ENCODE results near the gene SDK1.

Gene SDK1

GRCh38 chr7:3564231-3564630 is 263.2 kb downstream of the SDK1 start:
- no peak for DNase-seq
- H3K4me2 ChIP-seq (ENCODE audit: low read length, poor library complexity, severe bottlenecking), result no peak overlapping the region
- no peaks in the 10 kb centered on the region for H3K9me3 ChIP-seq (ENCODE audit: control insufficient read depth, low read length)
- 95% methylated on average over 2 of the region's 3 CpGs for WGBS
- H3K14ac ChIP-seq (ENCODE audit: low read length in 2 of 2), result no peak overlapping the region
- no peaks in the 10 kb centered on the region for H3K27me3 ChIP-seq (ENCODE audit: control insufficient read depth in 1 of 2, insufficient read depth in 1 of 2, low read length in 2 of 2)
- no peak overlapping the region for H2BK5ac ChIP-seq (ENCODE audit: low read depth, low read length, poor library complexity, severe bottlenecking)
- H3K4me3 ChIP-seq (ENCODE audit: insufficient read depth in 1 of 2, low read depth in 1 of 2, low read length in 2 of 2), result no peak overlapping the region
- peaks cover 7% of the 10 kb centered on the region for H3K79me1 ChIP-seq (replicated peaks; ENCODE audit: low read length, poor library complexity, severe bottlenecking)
- H2BK12ac ChIP-seq (ENCODE audit: low read length in 2 of 2), result no peak overlapping the region
- H3K27ac ChIP-seq (ENCODE audit: low read length, poor library complexity, severe bottlenecking), result no peak overlapping the region
- H2AK5ac ChIP-seq (ENCODE audit: low read length, severe bottlenecking), result no peak overlapping the region
- H3K9ac ChIP-seq (ENCODE audit: low read length), result no peak overlapping the region
- H3K36me3 ChIP-seq (ENCODE audit: control insufficient read depth in 1 of 2, insufficient read depth in 2 of 2, low read depth in 1 of 2, low read length in 2 of 2), result no peaks in the 10 kb centered on the region
- H3K4ac ChIP-seq (ENCODE audit: low read depth in 1 of 2, low read length in 2 of 2), result no peak overlapping the region
- H3K4me1 ChIP-seq (ENCODE audit: control insufficient read depth, insufficient read depth, low read depth, low read length), result peaks cover 3% of the 10 kb centered on the region
- no peak overlapping the region for H3K18ac ChIP-seq (ENCODE audit: low read depth in 1 of 2, low read length in 2 of 2)
- no peak overlapping the region for H4K8ac ChIP-seq (ENCODE audit: low read length)
- no peak overlapping the region for H2BK15ac ChIP-seq (ENCODE audit: low read depth, poor library complexity, severe bottlenecking)
- H2BK120ac ChIP-seq (ENCODE audit: low read depth, low read length), result no peak overlapping the region
- no peak overlapping the region for H3K23ac ChIP-seq (ENCODE audit: low read length in 2 of 2)
- no peak overlapping the region for H4K91ac ChIP-seq (ENCODE audit: low read length)
- H2AFZ ChIP-seq (ENCODE audit: low read depth, low read length), result no peak overlapping the region

- no peak overlapping the region for H3K23ac ChIP-seq (ENCODE audit: low read length in 2 of 2)
- no peak for DNase-seq
- peaks cover 4% of the 10 kb centered on the region for H3K9me3 ChIP-seq (ENCODE audit: control insufficient read depth, low read length)
- H3K27me3 ChIP-seq (ENCODE audit: control insufficient read depth in 1 of 2, insufficient read depth in 1 of 2, low read length in 2 of 2), result no peaks in the 10 kb centered on the region
- no peaks in the 10 kb centered on the region for H3K36me3 ChIP-seq (ENCODE audit: control insufficient read depth in 1 of 2, insufficient read depth in 2 of 2, low read depth in 1 of 2, low read length in 2 of 2)
- peaks cover 2% of the 10 kb centered on the region for H3K79me1 ChIP-seq (replicated peaks; ENCODE audit: low read length, poor library complexity, severe bottlenecking)
- no CpG with 5 or more reads among the region's 1 CpG for WGBS
- no peak overlapping the region for H4K8ac ChIP-seq (ENCODE audit: low read length)
- H3K9ac ChIP-seq (ENCODE audit: low read length), result no peak overlapping the region
- no peak overlapping the region for H2BK12ac ChIP-seq (ENCODE audit: low read length in 2 of 2)
- no peak overlapping the region for H4K91ac ChIP-seq (ENCODE audit: low read length)
- H2AK5ac ChIP-seq (ENCODE audit: low read length, severe bottlenecking), result no peak overlapping the region
- no peak overlapping the region for H2AFZ ChIP-seq (ENCODE audit: low read depth, low read length)
- no peak overlapping the region for H3K27ac ChIP-seq (ENCODE audit: low read length, poor library complexity, severe bottlenecking)
- H3K4me1 ChIP-seq (ENCODE audit: control insufficient read depth, insufficient read depth, low read depth, low read length), result peaks cover 10% of the 10 kb centered on the region
- H2BK120ac ChIP-seq (ENCODE audit: low read depth, low read length), result no peak overlapping the region
- H3K4ac ChIP-seq (ENCODE audit: low read depth in 1 of 2, low read length in 2 of 2), result no peak overlapping the region
- H2BK5ac ChIP-seq (ENCODE audit: low read depth, low read length, poor library complexity, severe bottlenecking), result no peak overlapping the region
- no peak overlapping the region for H3K4me3 ChIP-seq (ENCODE audit: insufficient read depth in 1 of 2, low read depth in 1 of 2, low read length in 2 of 2)
- no peak overlapping the region for H3K4me2 ChIP-seq (ENCODE audit: low read length, poor library complexity, severe bottlenecking)
- H2BK15ac ChIP-seq (ENCODE audit: low read depth, poor library complexity, severe bottlenecking), result no peak overlapping the region
- no peak overlapping the region for H3K18ac ChIP-seq (ENCODE audit: low read depth in 1 of 2, low read length in 2 of 2)
- no peak overlapping the region for H3K14ac ChIP-seq (ENCODE audit: low read length in 2 of 2)
Measured at GRCh38 chr7:3568516-3568915, 267.5 kb downstream of the SDK1 start.

- H3K79me1 ChIP-seq (replicated peaks; ENCODE audit: low read length, poor library complexity, severe bottlenecking), result peaks cover 2% of the 10 kb centered on the region
- 85% methylated on average over 3 of the region's 3 CpGs for WGBS
- H2BK5ac ChIP-seq (ENCODE audit: low read depth, low read length, poor library complexity, severe bottlenecking), result no peak overlapping the region
- H4K8ac ChIP-seq (ENCODE audit: low read length), result no peak overlapping the region
- no peak overlapping the region for H3K4ac ChIP-seq (ENCODE audit: low read depth in 1 of 2, low read length in 2 of 2)
- no peak overlapping the region for H4K91ac ChIP-seq (ENCODE audit: low read length)
- H2BK12ac ChIP-seq (ENCODE audit: low read length in 2 of 2), result no peak overlapping the region
- no peak for DNase-seq
- H3K36me3 ChIP-seq (ENCODE audit: control insufficient read depth in 1 of 2, insufficient read depth in 2 of 2, low read depth in 1 of 2, low read length in 2 of 2), result no peaks in the 10 kb centered on the region
- H2BK15ac ChIP-seq (ENCODE audit: low read depth, poor library complexity, severe bottlenecking), result no peak overlapping the region
- peaks cover 4% of the 10 kb centered on the region for H3K9me3 ChIP-seq (ENCODE audit: control insufficient read depth, low read length)
- no peak overlapping the region for H3K18ac ChIP-seq (ENCODE audit: low read depth in 1 of 2, low read length in 2 of 2)
- no peaks in the 10 kb centered on the region for H3K27me3 ChIP-seq (ENCODE audit: control insufficient read depth in 1 of 2, insufficient read depth in 1 of 2, low read length in 2 of 2)
- no peak overlapping the region for H3K9ac ChIP-seq (ENCODE audit: low read length)
- peaks cover 10% of the 10 kb centered on the region for H3K4me1 ChIP-seq (ENCODE audit: control insufficient read depth, insufficient read depth, low read depth, low read length)
- no peak overlapping the region for H2BK120ac ChIP-seq (ENCODE audit: low read depth, low read length)
- H3K14ac ChIP-seq (ENCODE audit: low read length in 2 of 2), result no peak overlapping the region
- no peak overlapping the region for H2AK5ac ChIP-seq (ENCODE audit: low read length, severe bottlenecking)
- no peak overlapping the region for H3K4me3 ChIP-seq (ENCODE audit: insufficient read depth in 1 of 2, low read depth in 1 of 2, low read length in 2 of 2)
- H3K4me2 ChIP-seq (ENCODE audit: low read length, poor library complexity, severe bottlenecking), result no peak overlapping the region
- no peak overlapping the region for H3K27ac ChIP-seq (ENCODE audit: low read length, poor library complexity, severe bottlenecking)
- H3K23ac ChIP-seq (ENCODE audit: low read length in 2 of 2), result no peak overlapping the region
- H2AFZ ChIP-seq (ENCODE audit: low read depth, low read length), result no peak overlapping the region
Measured at GRCh38 chr7:3569643-3570042, 268.6 kb downstream of the SDK1 start.

- no peak overlapping the region for H3K14ac ChIP-seq (ENCODE audit: low read length in 2 of 2)
- no peak overlapping the region for H3K4me3 ChIP-seq (ENCODE audit: insufficient read depth in 1 of 2, low read depth in 1 of 2, low read length in 2 of 2)
- WGBS, result 68% methylated on average over 5 of the region's 6 CpGs
- H3K4me1 ChIP-seq (ENCODE audit: control insufficient read depth, insufficient read depth, low read depth, low read length), result peaks cover 10% of the 10 kb centered on the region
- no peak overlapping the region for H3K27ac ChIP-seq (ENCODE audit: low read length, poor library complexity, severe bottlenecking)
- H3K4me2 ChIP-seq (ENCODE audit: low read length, poor library complexity, severe bottlenecking), result no peak overlapping the region
- H3K18ac ChIP-seq (ENCODE audit: low read depth in 1 of 2, low read length in 2 of 2), result no peak overlapping the region
- H4K8ac ChIP-seq (ENCODE audit: low read length), result no peak overlapping the region
- H3K79me1 ChIP-seq (replicated peaks; ENCODE audit: low read length, poor library complexity, severe bottlenecking), result peaks cover 6% of the 10 kb centered on the region
- no peak overlapping the region for H2BK12ac ChIP-seq (ENCODE audit: low read length in 2 of 2)
- no peak overlapping the region for H2AFZ ChIP-seq (ENCODE audit: low read depth, low read length)
- H2AK5ac ChIP-seq (ENCODE audit: low read length, severe bottlenecking), result no peak overlapping the region
- no peak overlapping the region for H4K91ac ChIP-seq (ENCODE audit: low read length)
- H3K9ac ChIP-seq (ENCODE audit: low read length), result no peak overlapping the region
- H2BK15ac ChIP-seq (ENCODE audit: low read depth, poor library complexity, severe bottlenecking), result no peak overlapping the region
- H3K9me3 ChIP-seq (ENCODE audit: control insufficient read depth, low read length), result peaks cover 20% of the 10 kb centered on the region
- no peaks in the 10 kb centered on the region for H3K27me3 ChIP-seq (ENCODE audit: control insufficient read depth in 1 of 2, insufficient read depth in 1 of 2, low read length in 2 of 2)
- H2BK5ac ChIP-seq (ENCODE audit: low read depth, low read length, poor library complexity, severe bottlenecking), result no peak overlapping the region
- peak overlapping the region in 1 of 2 experiments; percentile 15 for H3K23ac ChIP-seq (ENCODE audit: low read length in 2 of 2)
- H2BK120ac ChIP-seq (ENCODE audit: low read depth, low read length), result no peak overlapping the region
- no peaks in the 10 kb centered on the region for H3K36me3 ChIP-seq (ENCODE audit: control insufficient read depth in 1 of 2, insufficient read depth in 2 of 2, low read depth in 1 of 2, low read length in 2 of 2)
- H3K4ac ChIP-seq (ENCODE audit: low read depth in 1 of 2, low read length in 2 of 2), result no peak overlapping the region
- no peak for DNase-seq
Measured at GRCh38 chr7:3573151-3573550, 272.1 kb downstream of the SDK1 start.

All from mesenchymal stem cell (in vitro differentiated cells and primary cell).